GM18508 (cell line): Measurements from ENCODE around the gene UBALD2.
A peak's percentile ranks its signal among the peaks of the same experiment; 100 is the strongest.
"Not testable (repeated sequence)": the region's sequence is repeated elsewhere in the genome, so short reads cannot be mapped to it uniquely, and the experiment has no call there.

Experiments used
- ATAC-seq: cut with Tn5 transposase; IDR thresholded peaks from one replicate; pipeline ENCODE4 v1.9.1; 2021; ENCODE audit warnings: moderate number of reproducible peaks; ENCODE audit not compliant: insufficient read depth, unreplicated experiment

The UBALD2 gene

GRCh38 chr17:76264755-76265623 is at the start of gene UBALD2:
TSS of gene UBALD2 (plus strand) at chr17:76265348. CDS start at chr17:76265506, 158 bp downstream.
- ATAC-seq = peak; percentile 61

DNA sequence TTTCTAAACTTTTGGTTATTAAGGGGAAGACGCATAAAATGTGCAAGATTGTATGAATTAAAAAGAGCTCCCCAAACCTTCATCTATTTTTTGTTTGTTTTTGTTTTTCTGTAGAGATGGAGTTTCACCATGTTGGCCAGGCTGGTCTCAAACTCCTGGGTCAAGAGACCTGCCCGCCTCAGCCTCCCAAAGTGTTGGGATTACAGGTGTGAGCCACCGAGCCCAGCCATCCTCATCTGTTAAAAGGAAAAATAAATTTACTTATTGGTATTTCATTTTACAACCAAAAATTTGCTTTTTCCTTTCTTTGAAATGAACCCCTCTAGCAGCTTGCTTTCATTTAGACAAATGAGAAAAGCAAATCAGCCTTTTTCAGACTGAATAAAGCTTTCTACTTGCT is 48.1 kb upstream of the UBALD2 start:
- no peak for ATAC-seq

DNA sequence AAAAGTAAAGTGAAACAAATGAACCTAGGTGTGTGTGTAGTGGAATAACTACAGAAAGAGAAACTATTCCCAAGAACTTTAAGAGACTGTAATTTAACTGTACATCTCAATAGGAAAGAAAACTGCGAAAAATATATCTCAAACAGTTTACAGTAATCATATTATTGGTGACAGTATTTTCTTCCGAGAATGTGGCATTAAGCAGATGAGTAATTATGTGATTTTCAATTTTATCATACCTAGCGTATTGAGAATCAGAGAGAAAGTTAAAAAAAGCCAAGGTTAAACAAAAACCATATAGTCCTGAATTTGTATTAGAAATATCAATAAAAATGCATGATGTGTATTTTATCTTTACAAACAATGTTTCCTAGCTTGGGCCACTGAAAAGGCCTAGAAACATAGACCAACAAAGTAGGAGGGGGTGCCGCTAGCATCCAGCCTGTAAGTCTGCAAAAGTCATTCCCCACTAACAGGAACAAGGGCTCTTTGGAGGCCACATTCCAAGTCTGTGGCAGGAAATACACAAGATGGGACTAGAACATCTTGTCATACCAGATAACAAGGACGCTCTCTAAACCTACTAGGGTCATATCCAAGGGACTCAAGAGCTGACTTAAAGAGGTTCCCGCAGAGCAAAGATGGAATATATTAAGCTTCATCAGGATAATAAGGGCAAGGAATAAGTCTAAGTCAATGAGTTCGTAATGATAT is 45.3 kb upstream of the UBALD2 start:
- no peak for ATAC-seq

DNA sequence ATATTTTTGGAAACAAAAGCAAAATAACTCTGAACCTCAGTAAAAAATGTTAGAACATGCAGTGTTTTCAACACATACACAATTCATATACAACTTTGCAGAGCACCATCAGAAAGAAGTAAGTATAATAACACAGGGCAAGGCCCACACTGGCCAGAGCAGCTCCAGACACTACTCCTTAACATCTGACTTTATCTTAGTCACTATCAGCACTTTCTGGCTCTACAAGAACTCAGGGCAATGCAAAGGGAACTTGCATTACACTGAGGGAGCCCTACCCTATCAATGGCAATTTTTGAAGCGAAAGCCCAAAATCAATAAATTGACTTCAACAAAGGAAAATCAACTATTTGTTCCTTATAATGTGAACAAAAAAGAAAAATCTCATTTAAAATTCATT is 41.3 kb upstream of the UBALD2 start:
- no peak for ATAC-seq

GRCh38 chr17:76225373-76226086 is 39.6 kb upstream of the UBALD2 start:
- not testable (repeated sequence) for ATAC-seq

DNA sequence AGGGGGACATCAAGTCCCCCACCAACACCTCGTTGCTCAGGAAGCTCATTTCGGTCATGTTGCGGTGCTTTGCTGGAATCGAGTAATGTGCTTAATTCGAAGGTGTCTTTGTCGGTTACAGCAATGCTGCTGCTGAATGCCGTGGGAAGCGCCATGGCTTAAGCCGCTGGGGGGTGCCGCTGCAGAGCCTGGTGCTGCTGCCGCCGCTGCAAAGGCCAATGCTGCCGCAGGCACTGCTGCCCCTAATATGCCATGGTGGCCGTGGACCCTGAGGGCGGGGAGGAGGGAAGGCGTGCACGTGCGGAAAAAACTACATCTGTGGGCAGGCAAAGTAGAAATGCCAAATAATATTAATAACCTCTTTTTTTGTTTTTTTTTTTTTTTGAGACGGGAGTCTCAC is 38.4 kb upstream of the UBALD2 start:
- ATAC-seq = not testable (repeated sequence)

- no peak for ATAC-seq
These were observed 32.8 kb upstream of the UBALD2 start for GRCh38 chr17:76232342-76232741.

GRCh38 chr17:76233588-76234353 is 31.4 kb upstream of the UBALD2 start:
- ATAC-seq = no peak

DNA sequence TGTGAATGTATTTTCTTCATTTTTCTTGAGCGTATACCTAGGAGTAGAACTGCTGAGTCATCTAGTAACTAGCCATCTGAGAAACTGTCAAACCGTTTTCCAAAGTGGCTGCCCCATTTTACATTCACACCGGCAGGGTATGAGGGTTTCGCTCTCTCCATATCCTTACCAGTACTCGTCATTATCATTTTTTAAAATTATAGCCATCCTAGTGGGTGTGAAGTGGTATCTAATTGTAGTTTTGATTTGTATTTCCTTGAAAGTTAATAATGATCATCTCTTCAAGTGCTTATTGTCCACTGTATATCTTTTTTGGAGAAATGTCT is 30.8 kb upstream of the UBALD2 start:
- no peak for ATAC-seq

DNA sequence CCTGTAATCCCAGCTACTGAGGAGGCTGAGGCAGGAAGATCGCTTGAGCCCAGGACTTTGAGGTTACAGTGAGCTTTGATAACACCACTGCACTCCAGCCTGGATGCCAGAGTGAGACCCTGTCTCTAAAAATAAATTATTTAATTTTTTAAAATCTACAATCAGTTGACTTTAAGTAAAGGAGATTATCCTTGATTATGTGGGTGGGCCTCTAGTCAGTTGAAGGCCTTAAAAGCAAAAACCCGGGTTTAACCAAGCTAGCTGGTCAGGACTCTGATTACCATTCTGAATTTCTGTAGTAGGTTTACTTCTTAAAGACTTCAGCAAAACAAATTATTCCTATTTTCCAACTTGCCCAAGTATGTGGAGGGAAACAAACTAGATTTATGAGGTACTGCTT is 29.3 kb upstream of the UBALD2 start:
- no peak for ATAC-seq

GRCh38 chr17:76236603-76237002 is 28.5 kb upstream of the UBALD2 start:
- no peak for ATAC-seq

- no peak for ATAC-seq
These were observed 27.3 kb upstream of the UBALD2 start for GRCh38 chr17:76237859-76238313.

- no peak for ATAC-seq
These were observed 26.2 kb upstream of the UBALD2 start for GRCh38 chr17:76238847-76239537.

GRCh38 chr17:76239538-76240274 is 25.4 kb upstream of the UBALD2 start:
- ATAC-seq = no peak

GRCh38 chr17:76240461-76241203 is 24.5 kb upstream of the UBALD2 start, which contains the start of gene RNF157:
TSS of gene RNF157 (minus strand) at chr17:76240493. CDS start at chr17:76240240, 253 bp downstream.
- no peak for ATAC-seq

DNA sequence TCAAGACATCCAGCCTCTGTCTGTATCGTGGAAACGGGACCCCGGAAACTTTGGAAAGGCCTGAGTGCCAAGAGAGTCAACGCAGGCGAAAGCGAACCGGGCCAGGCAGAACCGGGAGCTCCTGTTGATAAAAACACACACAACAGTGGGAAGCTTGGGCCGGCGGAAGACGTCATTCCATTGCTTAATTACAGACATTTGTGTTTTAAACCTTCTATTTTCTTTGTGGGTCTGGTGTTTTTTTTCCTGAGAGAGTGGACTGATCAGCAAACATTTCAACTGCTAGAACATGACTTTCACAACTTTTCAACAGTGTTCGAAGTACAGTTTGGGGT is 24.0 kb upstream of the UBALD2 start:
- no peak for ATAC-seq

DNA sequence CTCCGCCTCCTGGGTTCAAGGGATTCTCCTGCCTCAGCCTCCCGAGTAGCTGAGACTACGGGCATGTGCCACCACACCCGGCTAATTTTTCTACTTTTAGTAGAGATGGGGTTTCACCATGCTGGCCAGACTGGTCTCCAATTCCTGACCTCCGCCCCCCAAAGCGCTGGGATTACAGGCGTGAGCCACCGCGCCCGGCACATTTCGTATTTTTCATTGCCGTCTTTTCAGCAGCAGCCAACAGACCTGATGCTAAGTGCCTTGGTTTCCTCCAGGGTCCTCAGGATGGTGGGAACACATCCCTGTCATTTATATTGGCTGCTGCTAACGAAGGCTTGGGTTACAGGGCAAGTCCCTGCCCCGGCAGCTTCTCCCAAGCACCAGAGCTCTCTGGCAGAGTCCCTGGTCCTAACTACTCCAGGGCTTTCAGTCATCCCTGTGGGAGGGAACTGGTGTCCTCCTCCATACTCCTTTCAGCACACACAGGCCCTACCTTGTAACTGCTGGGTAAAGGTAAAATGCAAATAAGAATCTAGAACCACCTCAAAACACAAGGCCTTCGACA is 23.4 kb upstream of the UBALD2 start:
- no peak for ATAC-seq
